ENCODE measurements around the gene TNFRSF19. TPM values are rescaled to one million over a fixed set of nuclear protein-coding genes. Genes with fewer than 3 reads are reported as not detected.

Gene TNFRSF19
- total RNA-seq, 1 experiment from 2014 or later: 0.54 TPM

GRCh38 chr13:23628765-23629565 is 58.8 kb downstream of the TNFRSF19 start:
- H3K27me3 ChIP-seq (ENCODE audit: control insufficient read depth, insufficient read depth, low read length): no peaks in the 10 kb centered on the region
- TF ChIP-seq POLR2AphosphoS5 (IDR thresholded peaks at IDR 0.05; ENCODE audit: low read depth, low read length) (no peak), SIN3A (IDR thresholded peaks at IDR 0.05; ENCODE audit: borderline replicate concordance, insufficient read depth, low read depth, low read length) (no peak), CTCF (IDR thresholded peaks at IDR 0.05) (no peak), TCF7L2 (IDR thresholded peaks at IDR 0.05; ENCODE audit: low read depth, low read length) (no peak), REST (IDR thresholded peaks at IDR 0.05; ENCODE audit: insufficient read depth in 1 of 2, low read depth in 2 of 2, low read length in 1 of 2) (no peak)
- no peaks in the 10 kb centered on the region for H3K4me1 ChIP-seq (ENCODE audit: control insufficient read depth, insufficient read depth, low read length)
- ChIA-PET CTCF (interaction anchor here (0.6 kb wide), 1 partner anchor 75 kb away, joined by 3 read pairs; no protein-coding TSS in a partner anchor), POLR2A (no interaction called here)
- ATAC-seq (no peak), DNase-seq (ENCODE audit: low read depth, low spot score) (no peak)
- no peak overlapping the region for H3K4me3 ChIP-seq (ENCODE audit: low read depth in 2 of 2, low read length in 2 of 2)
- intact Hi-C loops (cut with micrococcal nuclease; ENCODE audit: unreplicated experiment) (no loop called here), in situ Hi-C loops (cut with HindIII; ENCODE audit: low pct_unique_long_range_greater_than_20kb, low sequenced_read_pairs) (no loop called here)
- H3K9me3 ChIP-seq (ENCODE audit: control insufficient read depth, insufficient read depth, low read depth, low read length): no peaks in the 10 kb centered on the region
- no TSS peak for BruUV-seq (replicated peaks)
- no peaks in the 10 kb centered on the region for H3K36me3 ChIP-seq (ENCODE audit: control insufficient read depth, insufficient read depth, low read length)
- no peak overlapping the region for H3K27ac ChIP-seq (ENCODE audit: low read length)

- POLR2A ChIA-PET: no interaction called here
- H3K27me3 ChIP-seq (ENCODE audit: control insufficient read depth, insufficient read depth, low read length): no peaks in the 10 kb centered on the region
- H3K36me3 ChIP-seq (ENCODE audit: control insufficient read depth, insufficient read depth, low read length): no peaks in the 10 kb centered on the region
- in situ Hi-C loops (cut with HindIII; ENCODE audit: low pct_unique_long_range_greater_than_20kb, low sequenced_read_pairs): no loop called here
- TF ChIP-seq REST (IDR thresholded peaks at IDR 0.05; ENCODE audit: insufficient read depth in 1 of 2, low read depth in 2 of 2, low read length in 1 of 2) (no peak), SIN3A (IDR thresholded peaks at IDR 0.05; ENCODE audit: borderline replicate concordance, insufficient read depth, low read depth, low read length) (no peak), TCF7L2 (IDR thresholded peaks at IDR 0.05; ENCODE audit: low read depth, low read length) (no peak), CTCF (IDR thresholded peaks at IDR 0.05) (no peak), POLR2AphosphoS5 (IDR thresholded peaks at IDR 0.05; ENCODE audit: low read depth, low read length) (no peak)
- H3K9me3 ChIP-seq (ENCODE audit: control insufficient read depth, insufficient read depth, low read depth, low read length): no peaks in the 10 kb centered on the region
- BruUV-seq (replicated peaks): no TSS peak
- H3K4me3 ChIP-seq (ENCODE audit: low read depth in 2 of 2, low read length in 2 of 2): no peak overlapping the region
- ATAC-seq (no peak), DNase-seq (ENCODE audit: low read depth, low spot score) (no peak)
- no peaks in the 10 kb centered on the region for H3K4me1 ChIP-seq (ENCODE audit: control insufficient read depth, insufficient read depth, low read length)
- CTCF ChIA-PET: interaction anchor here (0.6 kb wide), 1 partner anchor 76 kb away, joined by 3 read pairs; no protein-coding TSS in a partner anchor
- no peak overlapping the region for H3K27ac ChIP-seq (ENCODE audit: low read length)
- intact Hi-C loops (cut with micrococcal nuclease; ENCODE audit: unreplicated experiment): no loop called here
Observed at GRCh38 chr13:23629566-23630272, 59.5 kb downstream of the TNFRSF19 start.

All from Panc1 (cell line).